GM19043 (cell line): Measurements from ENCODE around the gene MPO.

Source experiments
- ATAC-seq: cut with Tn5 transposase; IDR thresholded peaks from one replicate; pipeline ENCODE4 v1.9.1; 2021; ENCODE audit warnings: low read depth; ENCODE audit not compliant: unreplicated experiment

Gene MPO

GRCh38 chr17:58279736-58280479 is 827 bp downstream of the MPO start:
- ATAC-seq, result no peak

- ATAC-seq, result no peak
These were observed 1.6 kb downstream of the MPO start for GRCh38 chr17:58279016-58279711.

- ATAC-seq, result no peak
These were observed 2.1 kb downstream of the MPO start for GRCh38 chr17:58278661-58279015.

- no peak for ATAC-seq
These were observed 2.7 kb downstream of the MPO start for GRCh38 chr17:58277802-58278595.

GRCh38 chr17:58277107-58277801 is 3.5 kb downstream of the MPO start:
- ATAC-seq, result no peak

GRCh38 chr17:58276423-58276822 is 4.3 kb downstream of the MPO start:
- ATAC-seq, result no peak

GRCh38 chr17:58275417-58275816 is 5.3 kb downstream of the MPO start:
- ATAC-seq, result no peak

- no peak for ATAC-seq
These were observed 7.2 kb downstream of the MPO start for GRCh38 chr17:58273453-58274104.

GRCh38 chr17:58272367-58273280 is 8.1 kb downstream of the MPO start:
- ATAC-seq, result no peak

GRCh38 chr17:58271216-58271931 is 9.4 kb downstream of the MPO start:
- no peak for ATAC-seq

GRCh38 chr17:58270476-58271215 is 10.1 kb downstream of the MPO start:
- ATAC-seq, result no peak

- ATAC-seq, result no peak
These were observed 11.0 kb downstream of the MPO start for GRCh38 chr17:58269557-58270291.

GRCh38 chr17:58268774-58269556 is 11.8 kb downstream of the MPO start:
- ATAC-seq, result no peak

- no peak for ATAC-seq
These were observed 12.4 kb downstream of the MPO start for GRCh38 chr17:58268326-58268725.

GRCh38 chr17:58267347-58268324 is 13.1 kb downstream of the MPO start:
- no peak for ATAC-seq
